ENCODE measurements around the gene POLR2I.

Gene POLR2I

DNA sequence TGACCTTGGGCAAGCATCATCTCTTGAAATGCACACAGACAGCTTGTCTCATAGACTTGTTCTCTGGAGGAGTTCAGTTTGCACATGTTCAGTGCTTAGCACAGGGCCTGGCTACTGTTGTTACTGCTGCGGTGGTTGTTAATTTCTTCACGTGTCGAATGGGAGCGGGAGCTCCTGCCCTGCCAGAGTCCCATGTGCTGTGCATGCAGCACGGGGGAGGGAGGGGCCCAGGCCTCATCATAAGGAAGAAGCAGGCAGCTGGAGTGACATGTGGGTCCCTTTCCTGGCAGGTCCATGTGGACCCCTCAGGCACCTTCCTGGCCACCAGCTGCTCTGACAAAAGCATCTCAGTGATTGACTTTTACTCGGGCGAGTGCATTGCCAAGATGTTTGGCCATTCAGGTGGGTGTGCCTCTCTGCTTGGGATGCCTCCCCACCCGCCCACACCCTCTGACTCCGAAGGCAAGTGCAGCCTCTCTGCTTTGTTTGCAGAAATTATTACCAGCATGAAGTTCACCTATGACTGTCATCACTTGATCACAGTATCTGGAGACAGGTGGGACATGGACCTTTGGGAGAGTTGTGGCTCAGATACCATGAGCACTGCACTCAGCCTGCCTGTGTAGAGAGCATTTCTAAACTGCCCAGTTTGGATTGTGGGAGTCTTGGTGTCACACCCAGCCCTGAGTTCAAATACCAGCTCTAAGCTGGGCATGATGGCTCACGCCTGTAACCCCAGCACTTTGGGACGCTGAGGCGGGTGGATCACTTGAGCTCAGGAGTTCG lies 23.6 kb downstream of the POLR2I start:
- H3K27ac ChIP-seq = no peak overlapping the region
- TF ChIP-seq, protein P1, sequence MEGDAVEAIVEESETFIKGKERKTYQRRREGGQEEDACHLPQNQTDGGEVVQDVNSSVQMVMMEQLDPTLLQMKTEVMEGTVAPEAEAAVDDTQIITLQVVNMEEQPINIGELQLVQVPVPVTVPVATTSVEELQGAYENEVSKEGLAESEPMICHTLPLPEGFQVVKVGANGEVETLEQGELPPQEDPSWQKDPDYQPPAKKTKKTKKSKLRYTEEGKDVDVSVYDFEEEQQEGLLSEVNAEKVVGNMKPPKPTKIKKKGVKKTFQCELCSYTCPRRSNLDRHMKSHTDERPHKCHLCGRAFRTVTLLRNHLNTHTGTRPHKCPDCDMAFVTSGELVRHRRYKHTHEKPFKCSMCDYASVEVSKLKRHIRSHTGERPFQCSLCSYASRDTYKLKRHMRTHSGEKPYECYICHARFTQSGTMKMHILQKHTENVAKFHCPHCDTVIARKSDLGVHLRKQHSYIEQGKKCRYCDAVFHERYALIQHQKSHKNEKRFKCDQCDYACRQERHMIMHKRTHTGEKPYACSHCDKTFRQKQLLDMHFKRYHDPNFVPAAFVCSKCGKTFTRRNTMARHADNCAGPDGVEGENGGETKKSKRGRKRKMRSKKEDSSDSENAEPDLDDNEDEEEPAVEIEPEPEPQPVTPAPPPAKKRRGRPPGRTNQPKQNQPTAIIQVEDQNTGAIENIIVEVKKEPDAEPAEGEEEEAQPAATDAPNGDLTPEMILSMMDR (IDR thresholded peaks at IDR 0.05; ENCODE audit: low read depth, low read length, missing control alignments) = no peak
- no peaks in the 10 kb centered on the region for H3K36me3 ChIP-seq (replicated peaks)
- no peak for DNase-seq
- in situ Hi-C loops (cut with HindIII; ENCODE audit: low pct_ligation_motif_present, low sequenced_read_pairs) = no loop called here
- H3K27me3 ChIP-seq (replicated peaks) = no peaks in the 10 kb centered on the region
- H3K4me3 ChIP-seq (ENCODE audit: low read depth, low read length) = no peak overlapping the region

DNA sequence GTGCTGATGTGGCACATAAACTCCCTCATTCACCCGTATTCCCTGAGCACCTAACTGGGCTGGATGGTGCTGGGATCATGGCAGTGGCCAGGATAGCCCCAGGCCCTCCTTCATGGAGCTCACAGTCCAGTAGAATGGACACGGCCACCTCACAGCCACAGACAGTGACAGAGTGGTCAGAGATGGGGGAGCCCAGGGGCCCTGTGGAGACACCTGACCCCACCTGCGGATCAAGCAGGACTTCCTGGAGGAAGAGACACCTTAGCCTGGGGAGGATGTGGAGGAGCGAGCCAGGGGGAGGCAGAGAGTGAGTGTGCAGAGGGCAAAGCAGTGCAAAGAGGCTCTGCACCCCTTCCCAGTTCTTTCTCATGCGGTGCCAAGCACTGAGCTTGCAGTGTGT lies 24.8 kb downstream of the POLR2I start:
- no peak overlapping the region for H3K27ac ChIP-seq
- no peaks in the 10 kb centered on the region for H3K27me3 ChIP-seq (replicated peaks)
- H3K36me3 ChIP-seq (replicated peaks) = no peaks in the 10 kb centered on the region
- DNase-seq = no peak
- H3K4me3 ChIP-seq (ENCODE audit: low read depth, low read length) = no peak overlapping the region
- in situ Hi-C loops (cut with HindIII; ENCODE audit: low pct_ligation_motif_present, low sequenced_read_pairs) = no loop called here
- TF ChIP-seq, protein P1 (IDR thresholded peaks at IDR 0.05; ENCODE audit: low read depth, low read length, missing control alignments) = no peak

DNA sequence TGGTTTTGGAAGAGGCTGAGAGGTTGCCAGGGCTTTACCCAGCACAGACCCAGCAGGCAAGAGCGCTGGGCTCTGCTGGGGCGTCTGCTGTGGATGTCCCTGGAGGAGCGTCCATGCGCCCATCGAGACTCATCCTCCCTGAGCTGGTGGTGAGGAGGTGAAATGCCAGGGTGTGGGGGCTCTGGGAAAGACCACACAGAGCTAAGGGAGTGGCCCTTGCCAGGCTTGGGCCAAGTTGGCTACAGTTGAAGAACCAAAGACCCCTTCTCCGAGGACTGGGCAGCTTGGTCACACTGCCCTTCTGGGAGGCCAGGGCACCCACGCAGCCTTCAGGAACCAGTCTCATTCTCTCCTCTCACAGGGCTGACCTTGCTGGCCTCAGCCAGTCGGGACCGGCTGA lies 28.3 kb downstream of the POLR2I start:
- no peak for DNase-seq
- Histone ChIP-seq H3K27ac (no peak overlapping the region), H3K27me3 (replicated peaks) (no peaks in the 10 kb centered on the region), H3K36me3 (replicated peaks) (no peaks in the 10 kb centered on the region), H3K4me3 (ENCODE audit: low read depth, low read length) (no peak overlapping the region)
- in situ Hi-C loops (cut with HindIII; ENCODE audit: low pct_ligation_motif_present, low sequenced_read_pairs) = no loop called here
- TF ChIP-seq, protein P1 (IDR thresholded peaks at IDR 0.05; ENCODE audit: low read depth, low read length, missing control alignments) = no peak

DNA sequence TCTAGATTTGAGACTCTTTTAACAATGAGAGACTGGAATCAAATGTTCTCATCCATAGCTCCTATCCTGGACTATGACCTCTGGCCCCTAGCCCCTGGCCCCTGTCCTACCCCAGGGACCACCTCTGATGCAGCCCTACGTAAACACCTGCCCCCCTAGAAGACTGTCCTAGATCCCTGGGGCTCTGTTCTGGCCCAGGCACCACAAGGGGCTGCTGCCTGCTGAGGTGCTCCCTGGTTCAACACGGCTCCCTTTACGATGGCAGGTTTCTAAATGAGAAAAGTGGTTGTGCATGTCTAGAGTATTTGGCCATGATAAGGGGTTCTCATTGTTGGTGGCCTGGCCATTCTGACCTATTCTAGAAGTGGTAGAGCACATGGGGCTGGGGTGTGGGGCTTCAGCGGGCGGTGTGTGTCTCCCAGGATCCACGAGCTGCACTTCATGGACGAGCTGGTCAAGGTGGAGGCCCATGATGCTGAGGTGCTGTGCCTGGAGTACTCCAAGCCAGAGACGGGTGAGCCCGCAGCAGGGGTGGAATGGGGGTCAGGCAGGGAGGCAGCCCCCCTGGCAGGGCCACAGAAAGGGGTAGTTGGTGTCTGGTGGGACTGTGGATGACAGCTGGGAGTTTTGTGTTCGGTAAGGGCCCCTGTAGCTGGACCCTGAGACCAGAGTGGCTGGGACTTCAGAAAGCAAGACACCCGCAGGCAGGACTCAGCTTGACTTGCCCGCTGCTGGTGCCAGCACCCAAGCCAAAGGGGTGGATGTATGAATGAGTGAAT lies 30.3 kb downstream of the POLR2I start:
- in situ Hi-C loops (cut with HindIII; ENCODE audit: low pct_ligation_motif_present, low sequenced_read_pairs) = no loop called here
- no peaks in the 10 kb centered on the region for H3K36me3 ChIP-seq (replicated peaks)
- no peak overlapping the region for H3K27ac ChIP-seq
- DNase-seq = no peak
- H3K4me3 ChIP-seq (ENCODE audit: low read depth, low read length) = no peak overlapping the region
- H3K27me3 ChIP-seq (replicated peaks) = no peaks in the 10 kb centered on the region
- TF ChIP-seq, protein P1 (IDR thresholded peaks at IDR 0.05; ENCODE audit: low read depth, low read length, missing control alignments) = no peak

DNA sequence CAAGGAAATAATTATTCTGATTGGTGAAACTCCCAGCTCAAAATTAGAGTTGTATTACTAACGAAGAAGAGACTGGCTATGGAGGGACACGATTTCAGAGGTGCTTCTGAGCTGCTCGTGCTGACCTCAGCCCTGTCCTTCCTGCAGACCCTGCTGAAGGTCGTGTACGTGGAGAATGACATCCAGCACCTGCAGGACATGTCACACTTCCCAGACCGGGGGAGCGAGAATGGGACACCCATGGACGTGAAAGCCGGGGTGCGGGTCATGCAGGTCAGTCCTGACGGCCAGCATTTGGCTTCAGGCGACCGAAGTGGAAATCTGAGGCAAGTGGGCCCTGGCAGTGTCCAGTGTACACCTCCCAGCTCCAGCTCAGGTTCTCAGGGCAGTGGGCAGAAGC lies 31.8 kb downstream of the POLR2I start:
- H3K27ac ChIP-seq = no peak overlapping the region
- H3K36me3 ChIP-seq (replicated peaks) = no peaks in the 10 kb centered on the region
- no peak for DNase-seq
- in situ Hi-C loops (cut with HindIII; ENCODE audit: low pct_ligation_motif_present, low sequenced_read_pairs) = no loop called here
- TF ChIP-seq, protein P1 (IDR thresholded peaks at IDR 0.05; ENCODE audit: low read depth, low read length, missing control alignments) = no peak
- H3K27me3 ChIP-seq (replicated peaks) = no peaks in the 10 kb centered on the region
- H3K4me3 ChIP-seq (ENCODE audit: low read depth, low read length) = no peak overlapping the region
